Gastrocnemius medialis (tissue), 4 donors: ENCODE data around the gene VPS8. TPM values are rescaled to one million over a fixed set of nuclear protein-coding genes. Genes with fewer than 3 reads are reported as not detected.
A peak's percentile ranks its signal among the peaks of the same experiment; 100 is the strongest.

Source experiments
- ATAC-seq, 2 donors: fragments of 150-250 bp; one replicate each; pipeline ENCODE4 v1.9.1; 2016
- DNase-seq, 2 donors: peaks; one replicate each; pipeline ENCODE4 v3.0.0-alpha.2; 2019
- H3K27ac ChIP-seq, 4 donors: fragments of 200-600 bp; sonication (generic); 1 replicate in 1 of 4; 2 replicates in 3 of 4; pipeline ENCODE4 v1.5.1; 2016 to 2018; ENCODE audit warnings: mild to moderate bottlenecking in 2 of 4, moderate library complexity in 1 of 4
- H3K27me3 ChIP-seq, 3 donors: fragments of 200-600 bp; sonication (generic) in 2 of 3; 1 replicate in 1 of 3; 2 replicates in 2 of 3; pipeline versions ENCODE4 v1.5.1 to v1.6.0; 2016 to 2019; ENCODE audit warnings: mild to moderate bottlenecking in 1 of 3, moderate library complexity in 1 of 3
- H3K36me3 ChIP-seq, 2 donors: fragments of 200-600 bp; sonication (generic) in 1 of 2; one replicate each; pipeline ENCODE4 v1.5.1; 2017 to 2018
- H3K4me1 ChIP-seq, 2 donors: fragments of 200-600 bp; sonication (generic) in 1 of 2; one replicate each; pipeline ENCODE4 v1.5.1; 2016 to 2017; ENCODE audit warnings: mild to moderate bottlenecking in 2 of 2
- H3K4me3 ChIP-seq, 4 donors: fragments of 200-600 bp; sonication (generic) in 3 of 4; 1 replicate in 1 of 4; 2 replicates in 3 of 4; pipeline ENCODE4 v1.5.1; 2016 to 2019; ENCODE audit warnings: mild to moderate bottlenecking in 2 of 4
- H3K9me3 ChIP-seq, 3 donors: fragments of 200-600 bp; sonication (generic) in 2 of 3; 1 replicate in 1 of 3; 2 replicates in 2 of 3; pipeline ENCODE4 v1.5.1; 2016 to 2019
- POLR2A ChIP-seq, 2 donors: fragments of 450-650 bp; IDR thresholded peaks; one replicate each; pipeline ENCODE4 v1.6.1; 2017; ENCODE audit warnings: antibody characterized with exemption in 2 of 2, mild to moderate bottlenecking in 2 of 2, moderate library complexity in 2 of 2
- in situ Hi-C, 4 donors: fragments of 200-750 bp; cut with MboI; loops; one replicate each; pipeline versions ENCODE4 v1.15.0 to v1.8.0; 2017; ENCODE audit warnings: low sequenced_read_pairs in 4 of 4
- intact Hi-C: fragments of 100-400 bp; cut with DNase I; formaldehyde crosslinking; loops from one replicate; pipeline ENCODE4 v1.15.1; 2023; ENCODE audit warnings: low total_unique reads
- total RNA-seq, 4 donors: library from RNA; depleted of rRNA; stranded (reverse); fragments of >200 nt; gene quantifications; one replicate each; pipeline versions ENCODE4 v1.1.0 to v1.2.3, GENCODE V29; 2016
- TF ChIP-seq, protein P1 (sequence below), 5 experiments: fragments of 450-650 bp in 3 of 5; fragments of 200-600 bp in 2 of 5; sonication (generic) in 2 of 5; IDR thresholded peaks in 4 of 5; conservative IDR thresholded peaks in 1 of 5; 1 replicate in 4 of 5; 2 replicates in 1 of 5; pipeline ENCODE4 v1.5.1; 2016 to 2019; ENCODE audit warnings: antibody characterized with exemption in 5 of 5, mild to moderate bottlenecking in 3 of 5, moderate library complexity in 3 of 5

Gene VPS8
- total RNA-seq, 4 donors from 2014 or later = 37.2 to 64.1 (median 51.2) TPM

- no peaks in the 10 kb centered on the region for H3K9me3 ChIP-seq
- ATAC-seq = no peak
- TF ChIP-seq POLR2A (IDR thresholded peaks at IDR 0.05) = no peak
- TF ChIP-seq, protein P1, sequence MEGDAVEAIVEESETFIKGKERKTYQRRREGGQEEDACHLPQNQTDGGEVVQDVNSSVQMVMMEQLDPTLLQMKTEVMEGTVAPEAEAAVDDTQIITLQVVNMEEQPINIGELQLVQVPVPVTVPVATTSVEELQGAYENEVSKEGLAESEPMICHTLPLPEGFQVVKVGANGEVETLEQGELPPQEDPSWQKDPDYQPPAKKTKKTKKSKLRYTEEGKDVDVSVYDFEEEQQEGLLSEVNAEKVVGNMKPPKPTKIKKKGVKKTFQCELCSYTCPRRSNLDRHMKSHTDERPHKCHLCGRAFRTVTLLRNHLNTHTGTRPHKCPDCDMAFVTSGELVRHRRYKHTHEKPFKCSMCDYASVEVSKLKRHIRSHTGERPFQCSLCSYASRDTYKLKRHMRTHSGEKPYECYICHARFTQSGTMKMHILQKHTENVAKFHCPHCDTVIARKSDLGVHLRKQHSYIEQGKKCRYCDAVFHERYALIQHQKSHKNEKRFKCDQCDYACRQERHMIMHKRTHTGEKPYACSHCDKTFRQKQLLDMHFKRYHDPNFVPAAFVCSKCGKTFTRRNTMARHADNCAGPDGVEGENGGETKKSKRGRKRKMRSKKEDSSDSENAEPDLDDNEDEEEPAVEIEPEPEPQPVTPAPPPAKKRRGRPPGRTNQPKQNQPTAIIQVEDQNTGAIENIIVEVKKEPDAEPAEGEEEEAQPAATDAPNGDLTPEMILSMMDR (IDR thresholded peaks at IDR 0.05 in 4 of 5, conservative IDR thresholded peaks at IDR 0.05 in 1 of 5) = no peak
- in situ Hi-C loops (loop anchor here in 1 of 4 donors (25.0 kb wide), 1 partner anchor 462 kb away; the partner anchor contains the start of genes CLCN2 and POLR2H), intact Hi-C loops (no loop called here)
- no peaks in the 10 kb centered on the region for H3K27me3 ChIP-seq
- peaks cover 0 to 34% of the 10 kb centered on the region in 2 donors for H3K36me3 ChIP-seq
- no peak for DNase-seq
- H3K27ac ChIP-seq = peak overlapping the region; percentile 89 to 95 (median 90)
- H3K4me1 ChIP-seq = peaks cover 49 to 60% of the 10 kb centered on the region in 2 donors
- no peak overlapping the region for H3K4me3 ChIP-seq
These were observed 12.0 kb downstream of the VPS8 start for GRCh38 chr3:184823990-184824389.

DNA sequence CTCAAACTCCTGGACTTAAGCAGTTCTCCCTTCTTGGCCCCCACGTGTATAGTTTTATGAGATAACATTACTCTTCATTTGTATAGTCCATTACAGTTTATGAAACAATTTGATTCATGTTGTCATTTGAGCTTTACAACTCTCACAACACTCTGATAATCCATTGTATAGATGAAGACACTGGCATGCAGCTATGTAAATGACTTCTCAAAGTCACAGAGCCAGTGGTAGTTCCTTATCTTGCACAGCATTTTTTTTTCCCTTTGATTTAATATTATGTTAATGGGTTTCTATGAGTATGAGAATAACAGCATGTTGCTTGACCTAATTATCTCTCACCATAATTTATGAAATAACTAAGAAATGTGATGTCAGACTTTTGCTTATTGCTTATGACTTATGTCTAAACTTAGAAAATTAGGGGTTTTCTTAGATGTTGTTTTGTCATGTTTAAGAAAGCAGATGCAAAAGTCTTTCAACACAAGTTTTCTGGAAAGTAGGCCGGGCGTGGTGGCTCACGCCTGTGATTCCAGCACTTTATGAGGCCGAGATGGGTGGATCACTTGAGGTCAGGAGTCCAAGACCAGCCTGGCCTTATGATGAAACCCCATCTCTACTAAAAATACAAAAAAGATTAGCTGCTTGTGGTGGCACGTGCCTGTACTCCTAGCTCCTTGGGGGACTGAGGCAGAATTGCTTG is 13.3 kb downstream of the VPS8 start:
- Histone ChIP-seq H3K4me1 (peaks cover 36 to 48% of the 10 kb centered on the region in 2 donors), H3K9me3 (no peaks in the 10 kb centered on the region), H3K27me3 (no peaks in the 10 kb centered on the region), H3K4me3 (no peak overlapping the region), H3K36me3 (peaks cover 0 to 41% of the 10 kb centered on the region in 2 donors), H3K27ac (peak overlapping the region; percentile 16 to 95 (median 64))
- TF ChIP-seq, protein P1 (IDR thresholded peaks at IDR 0.05 in 4 of 5, conservative IDR thresholded peaks at IDR 0.05 in 1 of 5) = no peak
- TF ChIP-seq POLR2A (IDR thresholded peaks at IDR 0.05) = no peak
- DNase-seq (peak in 1 of 2 donors; percentile 37), ATAC-seq (no peak)
- intact Hi-C loops (no loop called here), in situ Hi-C loops (no loop called here)

DNA sequence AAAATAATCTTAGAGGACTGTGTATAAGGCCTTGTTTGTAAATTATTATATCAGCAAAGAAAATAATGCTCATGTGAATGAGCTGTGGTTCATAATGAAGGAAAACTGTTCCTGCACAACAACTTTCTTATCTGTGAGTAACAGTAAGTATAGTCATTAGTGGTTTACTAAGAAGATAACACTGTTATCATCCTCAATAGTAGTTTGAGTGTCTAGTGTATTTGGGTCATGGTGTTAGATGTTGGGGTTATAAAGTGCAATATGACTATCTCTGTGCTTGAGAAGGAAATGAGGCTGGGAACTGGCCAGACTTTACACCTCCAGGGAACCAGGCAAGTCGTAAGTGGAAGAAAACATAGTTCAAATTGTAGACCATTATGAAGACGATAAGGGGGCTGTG is 15.6 kb downstream of the VPS8 start:
- in situ Hi-C loops (no loop called here), intact Hi-C loops (no loop called here)
- peaks cover 21 to 31% of the 10 kb centered on the region in 2 donors for H3K4me1 ChIP-seq

GRCh38 chr3:184832044-184832443 is 20.1 kb downstream of the VPS8 start:
- DNase-seq (no peak), ATAC-seq (no peak)
- H3K27ac ChIP-seq = peak overlapping the region in 3 of 4 donors; percentile 4 to 30 (median 12)
- no peaks in the 10 kb centered on the region for H3K27me3 ChIP-seq
- in situ Hi-C loops (no loop called here), intact Hi-C loops (no loop called here)
- H3K4me3 ChIP-seq = no peak overlapping the region
- H3K4me1 ChIP-seq = peaks cover 15 to 20% of the 10 kb centered on the region in 2 donors
- no peak for TF ChIP-seq POLR2A (IDR thresholded peaks at IDR 0.05)
- TF ChIP-seq, protein P1 (IDR thresholded peaks at IDR 0.05 in 4 of 5, conservative IDR thresholded peaks at IDR 0.05 in 1 of 5) = peak in 1 of 5 experiments; percentile 18
- peaks cover 0 to 55% of the 10 kb centered on the region in 2 donors for H3K36me3 ChIP-seq
- no peaks in the 10 kb centered on the region for H3K9me3 ChIP-seq

More for the DNA sequence above, 15.6 kb downstream of the VPS8 start:
- DNase-seq (no peak), ATAC-seq (no peak)
- H3K9me3 ChIP-seq = no peaks in the 10 kb centered on the region
- no peak overlapping the region for H3K4me3 ChIP-seq
- TF ChIP-seq, protein P1 (IDR thresholded peaks at IDR 0.05 in 4 of 5, conservative IDR thresholded peaks at IDR 0.05 in 1 of 5) = no peak
- no peak for TF ChIP-seq POLR2A (IDR thresholded peaks at IDR 0.05)
- peaks cover 0 to 54% of the 10 kb centered on the region in 2 donors for H3K36me3 ChIP-seq
- no peak overlapping the region for H3K27ac ChIP-seq
- H3K27me3 ChIP-seq = no peaks in the 10 kb centered on the region
